Mesothelial cell of epicardium (in vitro differentiated cells): ENCODE results near the gene C10orf71. TPM values are rescaled to one million over a fixed set of nuclear protein-coding genes. Genes with fewer than 3 reads are reported as not detected.

Experiments used
- DNase-seq, 2 experiments: peaks; one replicate each; pipeline ENCODE4 v3.0.0; 2021; ENCODE audit warnings: low spot score in 2 of 2; ENCODE audit not compliant: unreplicated experiment in 2 of 2
- H3K27ac Mint-ChIP-seq: 2 replicates; pipeline ENCODE4 v1.8.0; 2021; ENCODE audit warnings: mixed read lengths
- H3K27me3 Mint-ChIP-seq: 2 replicates; pipeline ENCODE4 v1.8.0; 2021; ENCODE audit warnings: low read depth, mixed read lengths
- H3K36me3 Mint-ChIP-seq: 2 replicates; pipeline ENCODE4 v1.8.0; 2021; ENCODE audit warnings: mixed read lengths
- H3K4me1 Mint-ChIP-seq: 2 replicates; pipeline ENCODE4 v1.8.0; 2021; ENCODE audit warnings: mixed read lengths
- H3K4me3 Mint-ChIP-seq: 2 replicates; pipeline ENCODE4 v1.8.0; 2021; ENCODE audit warnings: mild to moderate bottlenecking, moderate library complexity, mixed read lengths
- H3K9me3 Mint-ChIP-seq: 2 replicates; pipeline ENCODE4 v1.8.0; 2021; ENCODE audit warnings: mixed read lengths
- CTCF ChIP-seq: fragments of 200-600 bp; sonication (generic); IDR thresholded peaks from one replicate; pipeline ENCODE4 v1.5.0; 2021; ENCODE audit warnings: antibody characterized with exemption; ENCODE audit not compliant: unreplicated experiment
- total RNA-seq: library from RNA; stranded (reverse); gene quantifications from 3 replicates; pipeline ENCODE4 v1.2.1, GENCODE V29; 2021

Gene C10orf71
- total RNA-seq, 1 donor from 2014 or later: not detected

GRCh38 chr10:49263591-49263990 lies 35.4 kb upstream of the C10orf71 start:
- no peak overlapping the region for H3K4me3 Mint-ChIP-seq
- no peaks in the 10 kb centered on the region for H3K36me3 Mint-ChIP-seq
- peaks cover 32% of the 10 kb centered on the region for H3K9me3 Mint-ChIP-seq
- peaks cover 12% of the 10 kb centered on the region for H3K27me3 Mint-ChIP-seq
- DNase-seq: no peak
- no peak overlapping the region for H3K27ac Mint-ChIP-seq
- TF ChIP-seq CTCF: no peak
- H3K4me1 Mint-ChIP-seq: no peaks in the 10 kb centered on the region

GRCh38 chr10:49264177-49264677 lies 34.7 kb upstream of the C10orf71 start:
- no peak for DNase-seq
- peaks cover 12% of the 10 kb centered on the region for H3K27me3 Mint-ChIP-seq
- H3K36me3 Mint-ChIP-seq: no peaks in the 10 kb centered on the region
- H3K4me3 Mint-ChIP-seq: no peak overlapping the region
- TF ChIP-seq CTCF: no peak
- H3K4me1 Mint-ChIP-seq: no peaks in the 10 kb centered on the region
- H3K9me3 Mint-ChIP-seq: peaks cover 32% of the 10 kb centered on the region
- no peak overlapping the region for H3K27ac Mint-ChIP-seq

DNA sequence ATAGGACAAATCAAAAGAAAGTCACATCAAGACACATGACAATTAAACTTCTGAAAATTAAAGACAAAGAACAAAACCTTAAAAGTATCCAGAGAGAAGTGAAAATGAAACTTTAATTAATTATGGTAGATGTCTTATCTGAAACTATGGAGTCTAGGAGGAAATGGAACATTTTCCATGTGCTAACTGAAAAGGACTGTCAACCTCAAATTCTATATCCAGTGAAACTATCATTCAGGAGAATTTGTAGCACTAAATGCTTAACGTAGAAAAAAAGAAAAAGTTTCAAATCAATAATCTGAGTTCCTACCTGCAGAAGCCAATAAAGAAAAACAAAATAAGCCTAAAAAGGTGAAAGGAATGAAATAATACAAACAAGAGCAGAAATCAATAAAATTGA lies 33.1 kb upstream of the C10orf71 start:
- no peak for TF ChIP-seq CTCF
- no peaks in the 10 kb centered on the region for H3K4me1 Mint-ChIP-seq
- no peaks in the 10 kb centered on the region for H3K36me3 Mint-ChIP-seq
- DNase-seq: no peak
- peaks cover 15% of the 10 kb centered on the region for H3K27me3 Mint-ChIP-seq
- no peak overlapping the region for H3K4me3 Mint-ChIP-seq
- no peak overlapping the region for H3K27ac Mint-ChIP-seq
- peaks cover 32% of the 10 kb centered on the region for H3K9me3 Mint-ChIP-seq

- Mint-ChIP-seq H3K4me1 (no peaks in the 10 kb centered on the region), H3K27me3 (peaks cover 12% of the 10 kb centered on the region), H3K4me3 (no peak overlapping the region), H3K27ac (no peak overlapping the region), H3K36me3 (no peaks in the 10 kb centered on the region), H3K9me3 (peaks cover 32% of the 10 kb centered on the region)
- TF ChIP-seq CTCF: no peak
- DNase-seq: no peak
These were observed 30.8 kb upstream of the C10orf71 start for GRCh38 chr10:49268185-49268584.

DNA sequence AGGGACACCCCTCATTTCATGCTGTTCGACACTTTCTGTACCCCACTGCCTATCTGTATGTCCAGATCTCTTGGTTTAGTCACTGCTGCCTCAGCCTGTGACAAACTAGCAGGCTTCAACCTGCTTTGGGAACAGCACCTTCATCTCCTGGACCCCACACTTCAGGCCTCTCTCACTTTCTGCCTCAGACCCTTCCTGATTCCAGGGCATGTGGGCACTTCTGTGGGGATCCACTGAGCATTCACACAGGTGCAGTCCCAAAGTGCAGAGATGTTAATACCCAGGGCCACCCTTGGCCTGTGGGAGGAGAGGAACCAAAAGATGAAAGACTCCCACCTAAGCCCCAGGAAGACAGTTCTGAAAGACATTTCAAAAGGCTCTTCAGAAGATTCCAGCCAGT lies 29.4 kb upstream of the C10orf71 start:
- TF ChIP-seq CTCF: no peak
- H3K36me3 Mint-ChIP-seq: no peaks in the 10 kb centered on the region
- no peak overlapping the region for H3K27ac Mint-ChIP-seq
- H3K4me1 Mint-ChIP-seq: no peaks in the 10 kb centered on the region
- H3K27me3 Mint-ChIP-seq: peaks cover 7% of the 10 kb centered on the region
- peak in 1 of 2 experiments; percentile 21 for DNase-seq
- H3K4me3 Mint-ChIP-seq: no peak overlapping the region
- H3K9me3 Mint-ChIP-seq: peaks cover 28% of the 10 kb centered on the region

GRCh38 chr10:49270565-49270964 lies 28.4 kb upstream of the C10orf71 start:
- no peak for TF ChIP-seq CTCF
- H3K36me3 Mint-ChIP-seq: no peaks in the 10 kb centered on the region
- H3K27ac Mint-ChIP-seq: no peak overlapping the region
- peak in 1 of 2 experiments; percentile 34 for DNase-seq
- H3K4me3 Mint-ChIP-seq: no peak overlapping the region
- H3K4me1 Mint-ChIP-seq: peaks cover 4% of the 10 kb centered on the region
- peaks cover 7% of the 10 kb centered on the region for H3K27me3 Mint-ChIP-seq
- peaks cover 18% of the 10 kb centered on the region for H3K9me3 Mint-ChIP-seq
